ENCODE data around the gene MICAL2. TPM values are rescaled to one million over a fixed set of nuclear protein-coding genes. Genes with fewer than 3 reads are reported as not detected.

The MICAL2 gene
- polyA plus RNA-seq, 2 of the 4 experiments (the other 2 are of a cell fraction), result 39.8 to 42.1 TPM

- Histone ChIP-seq H3K4me1 (peaks cover 58% of the 10 kb centered on the region), H3K4me2 (peak overlapping the region; percentile 67), H3K27ac (peak overlapping the region; percentile 97), H3K4me3 (no peak overlapping the region), H3K9me3 (peaks cover 5% of the 10 kb centered on the region; the same call in 1 of the 3 replicates)
- POLR2A ChIA-PET, result interaction anchor here (0.7 to 2.0 kb wide), 3 partner anchors 13 to 91 kb away, joined by 4 to 8 read pairs (median 8); no protein-coding TSS in a partner anchor
- FAIRE-seq (peak; percentile 89), ATAC-seq (peak; percentile 64 to 69), DNase-seq (ENCODE audit: low read depth in 1 of 2, low spot score in 1 of 2) (peak; percentile 82 to 96)
- CTCF ChIA-PET, result interaction anchor here (0.7 to 5.8 kb wide), 4 partner anchors 13 to 156 kb away, joined by 3 to 37 read pairs (median 4); no protein-coding TSS in a partner anchor
- whole genome bisulfite sequencing (ENCODE audit: missing lambda C conversion rate), result 2% methylated on average over 13 of the region's 13 CpGs
- TF ChIP-seq CBX8 (IDR thresholded peaks at IDR 0.05), result no peak
- no peak for TF ChIP-seq HDAC2 (IDR thresholded peaks at IDR 0.05)
- TF ChIP-seq RFX5 (IDR thresholded peaks at IDR 0.05), result peak; percentile 38; the same call in 1 of the 2 replicates
- no peak for TF ChIP-seq KDM5A (IDR thresholded peaks at IDR 0.05)
- no peak for TF ChIP-seq POLR2AphosphoS2 (conservative IDR thresholded peaks at IDR 0.05; ENCODE audit: low read length)
- TF ChIP-seq ESRRA (IDR thresholded peaks at IDR 0.05; ENCODE audit: borderline replicate concordance, low read length), result no peak
- TF ChIP-seq SREBF2 (IDR thresholded peaks at IDR 0.05), result no peak
- no peak for TF ChIP-seq ELK1 (IDR thresholded peaks at IDR 0.05; ENCODE audit: low read depth, low read length)
- TF ChIP-seq, protein P1, sequence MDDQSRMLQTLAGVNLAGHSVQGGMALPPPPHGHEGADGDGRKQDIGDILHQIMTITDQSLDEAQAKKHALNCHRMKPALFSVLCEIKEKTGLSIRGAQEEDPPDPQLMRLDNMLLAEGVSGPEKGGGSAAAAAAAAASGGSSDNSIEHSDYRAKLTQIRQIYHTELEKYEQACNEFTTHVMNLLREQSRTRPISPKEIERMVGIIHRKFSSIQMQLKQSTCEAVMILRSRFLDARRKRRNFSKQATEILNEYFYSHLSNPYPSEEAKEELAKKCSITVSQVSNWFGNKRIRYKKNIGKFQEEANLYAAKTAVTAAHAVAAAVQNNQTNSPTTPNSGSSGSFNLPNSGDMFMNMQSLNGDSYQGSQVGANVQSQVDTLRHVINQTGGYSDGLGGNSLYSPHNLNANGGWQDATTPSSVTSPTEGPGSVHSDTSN (IDR thresholded peaks at IDR 0.05), result peak; percentile 71; the same call in 1 of the 2 replicates
- TF ChIP-seq, protein P2, sequence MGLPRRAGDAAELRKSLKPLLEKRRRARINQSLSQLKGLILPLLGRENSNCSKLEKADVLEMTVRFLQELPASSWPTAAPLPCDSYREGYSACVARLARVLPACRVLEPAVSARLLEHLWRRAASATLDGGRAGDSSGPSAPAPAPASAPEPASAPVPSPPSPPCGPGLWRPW (IDR thresholded peaks at IDR 0.05), result peak; percentile 56; the same call in 1 of the 2 replicates
- no peak for TF ChIP-seq EHMT2 (IDR thresholded peaks at IDR 0.05; ENCODE audit: low read depth)
- peak; percentile 9 for TF ChIP-seq CHD2 (IDR thresholded peaks at IDR 0.05; ENCODE audit: low read length, partially characterized antibody)
- no peak for TF ChIP-seq HOXA7 (CRISPR knock-in tag; IDR thresholded peaks at IDR 0.05)
- no peak for TF ChIP-seq RNF2 (IDR thresholded peaks at IDR 0.05; ENCODE audit: borderline replicate concordance, low read depth)
- peak; percentile 90; the same call in 1 of the 3 replicates for TF ChIP-seq BCL3 (IDR thresholded peaks at IDR 0.05)
- TF ChIP-seq CEBPB (IDR thresholded peaks at IDR 0.05), result peak; percentile 39 to 81; a peak in 3 of 4 replicates
- TF ChIP-seq FOSL2 (IDR thresholded peaks at IDR 0.05), result peak; percentile 98
- TF ChIP-seq FOSL2 (CRISPR knock-in tag; IDR thresholded peaks at IDR 0.05), result peak; percentile 99
- no peak for TF ChIP-seq RARB (CRISPR knock-in tag; IDR thresholded peaks at IDR 0.05)
- peak; percentile 32 to 62 for TF ChIP-seq RAD21 (conservative IDR thresholded peaks at IDR 0.05 in 1 of 2, IDR thresholded peaks at IDR 0.05 in 1 of 2)
- TF ChIP-seq PHF8 (IDR thresholded peaks at IDR 0.05; ENCODE audit: borderline replicate concordance, low read depth), result no peak
- TF ChIP-seq, protein P3, sequence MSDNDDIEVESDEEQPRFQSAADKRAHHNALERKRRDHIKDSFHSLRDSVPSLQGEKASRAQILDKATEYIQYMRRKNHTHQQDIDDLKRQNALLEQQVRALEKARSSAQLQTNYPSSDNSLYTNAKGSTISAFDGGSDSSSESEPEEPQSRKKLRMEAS (IDR thresholded peaks at IDR 0.05), result peak; percentile 86
- TF ChIP-seq RCOR1 (IDR thresholded peaks at IDR 0.05; ENCODE audit: low read depth, low read length), result no peak
- TF ChIP-seq NFE2L2 (conservative IDR thresholded peaks at IDR 0.05; ENCODE audit: low read length), result no peak
- TF ChIP-seq ZSCAN20 (CRISPR knock-in tag; IDR thresholded peaks at IDR 0.05), result no peak
- TF ChIP-seq BHLHE40 (IDR thresholded peaks at IDR 0.05; ENCODE audit: low read depth, low read length), result no peak
- TF ChIP-seq EHF (CRISPR knock-in tag; IDR thresholded peaks at IDR 0.05), result no peak
- TF ChIP-seq JUN (IDR thresholded peaks at IDR 0.05), result peak; percentile 96 to 98
- no peak for TF ChIP-seq CBX2 (IDR thresholded peaks at IDR 0.05; ENCODE audit: borderline replicate concordance, low read depth)
- no peak for TF ChIP-seq MAFK (IDR thresholded peaks at IDR 0.05; ENCODE audit: partially characterized antibody)
- no peak for TF ChIP-seq TP53 (CRISPR knock-in tag; IDR thresholded peaks at IDR 0.05)
- TF ChIP-seq E2F6 (IDR thresholded peaks at IDR 0.05; ENCODE audit: borderline replicate concordance, low read depth), result no peak
- TF ChIP-seq MAZ (IDR thresholded peaks at IDR 0.05; ENCODE audit: borderline replicate concordance, low read depth, low read length), result no peak
- peak; percentile 99 for TF ChIP-seq JUNB (IDR thresholded peaks at IDR 0.05)
- TF ChIP-seq KDM1A (IDR thresholded peaks at IDR 0.05; ENCODE audit: low read depth), result no peak
- peak; percentile 40 for TF ChIP-seq MYC (IDR thresholded peaks at IDR 0.05; ENCODE audit: borderline replicate concordance, low read length)
- no peak for TF ChIP-seq NPAS2 (CRISPR knock-in tag; IDR thresholded peaks at IDR 0.05; ENCODE audit: borderline replicate concordance)
- no peak for TF ChIP-seq POLR2A (IDR thresholded peaks at IDR 0.05; ENCODE audit: low read length)
- no peak; the same call in 1 of the 2 replicates for TF ChIP-seq HOXB13 (CRISPR knock-in tag; IDR thresholded peaks at IDR 0.05; ENCODE audit: low read depth)
Measured at GRCh38 chr11:12079726-12080556, 30.4 kb upstream of the MICAL2 start.

Data from A549 (cell line).